Ishikawa (cell line): ENCODE results near the gene ABCD3.

Source experiments
- EGR1 ChIP-seq: IDR thresholded peaks from 2 replicates; pipeline ENCODE4 v1.6.1; 2012
- EP300 ChIP-seq: IDR thresholded peaks from 2 replicates; pipeline ENCODE4 v1.6.1; 2012; ENCODE audit warnings: borderline replicate concordance
- RAD21 ChIP-seq: IDR thresholded peaks from 2 replicates; pipeline ENCODE4 v1.6.1; 2012; ENCODE audit warnings: low read depth
- TAF1 ChIP-seq: IDR thresholded peaks from 2 replicates; pipeline ENCODE4 v1.6.1; 2012; ENCODE audit warnings: low read depth, mild to moderate bottlenecking
- TEAD4 ChIP-seq: IDR thresholded peaks from 2 replicates; pipeline ENCODE4 v1.6.1; 2012
- YY1 ChIP-seq: IDR thresholded peaks from 2 replicates; pipeline ENCODE4 v1.6.1; 2012; ENCODE audit warnings: low read depth
- TF ChIP-seq, protein P1 (sequence below): IDR thresholded peaks from 2 replicates; pipeline ENCODE4 v1.6.1; 2012; ENCODE audit warnings: low read depth, mild to moderate bottlenecking

DNA sequence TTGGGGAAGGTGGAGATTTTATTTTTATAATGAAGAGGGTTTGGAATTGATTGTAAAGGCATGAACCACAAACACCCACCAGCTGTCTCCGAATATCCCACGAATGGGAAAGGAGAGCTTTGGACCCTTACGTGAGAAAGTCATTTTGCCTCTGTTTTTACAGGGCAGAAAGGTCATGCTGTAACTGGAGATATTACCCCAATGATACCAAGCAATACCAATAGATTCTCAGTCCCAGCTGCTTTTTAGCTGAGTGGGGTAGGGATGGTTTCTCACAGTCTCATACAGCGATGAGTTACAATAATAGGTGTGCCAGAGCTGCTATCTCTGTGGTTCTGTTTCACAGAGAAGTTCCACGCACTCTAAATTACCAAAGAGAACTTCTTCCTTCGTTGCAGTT, 132.2 kb downstream of the ABCD3 start:
- TF ChIP-seq YY1 (no peak), EP300 (no peak), RAD21 (no peak), TEAD4 (no peak), EGR1 (no peak), TAF1 (no peak)
- TF ChIP-seq, protein P1, sequence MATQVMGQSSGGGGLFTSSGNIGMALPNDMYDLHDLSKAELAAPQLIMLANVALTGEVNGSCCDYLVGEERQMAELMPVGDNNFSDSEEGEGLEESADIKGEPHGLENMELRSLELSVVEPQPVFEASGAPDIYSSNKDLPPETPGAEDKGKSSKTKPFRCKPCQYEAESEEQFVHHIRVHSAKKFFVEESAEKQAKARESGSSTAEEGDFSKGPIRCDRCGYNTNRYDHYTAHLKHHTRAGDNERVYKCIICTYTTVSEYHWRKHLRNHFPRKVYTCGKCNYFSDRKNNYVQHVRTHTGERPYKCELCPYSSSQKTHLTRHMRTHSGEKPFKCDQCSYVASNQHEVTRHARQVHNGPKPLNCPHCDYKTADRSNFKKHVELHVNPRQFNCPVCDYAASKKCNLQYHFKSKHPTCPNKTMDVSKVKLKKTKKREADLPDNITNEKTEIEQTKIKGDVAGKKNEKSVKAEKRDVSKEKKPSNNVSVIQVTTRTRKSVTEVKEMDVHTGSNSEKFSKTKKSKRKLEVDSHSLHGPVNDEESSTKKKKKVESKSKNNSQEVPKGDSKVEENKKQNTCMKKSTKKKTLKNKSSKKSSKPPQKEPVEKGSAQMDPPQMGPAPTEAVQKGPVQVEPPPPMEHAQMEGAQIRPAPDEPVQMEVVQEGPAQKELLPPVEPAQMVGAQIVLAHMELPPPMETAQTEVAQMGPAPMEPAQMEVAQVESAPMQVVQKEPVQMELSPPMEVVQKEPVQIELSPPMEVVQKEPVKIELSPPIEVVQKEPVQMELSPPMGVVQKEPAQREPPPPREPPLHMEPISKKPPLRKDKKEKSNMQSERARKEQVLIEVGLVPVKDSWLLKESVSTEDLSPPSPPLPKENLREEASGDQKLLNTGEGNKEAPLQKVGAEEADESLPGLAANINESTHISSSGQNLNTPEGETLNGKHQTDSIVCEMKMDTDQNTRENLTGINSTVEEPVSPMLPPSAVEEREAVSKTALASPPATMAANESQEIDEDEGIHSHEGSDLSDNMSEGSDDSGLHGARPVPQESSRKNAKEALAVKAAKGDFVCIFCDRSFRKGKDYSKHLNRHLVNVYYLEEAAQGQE, result no peak
